T-helper 22 cell (primary cell): Measurements from ENCODE around the gene KCNF1.

ENCODE experiments used
- DNase-seq: peaks from one replicate; pipeline ENCODE4 v3.0.0-alpha.2; 2020; ENCODE audit warnings: low read depth

The KCNF1 gene

GRCh38 chr2:10921525-10921924, 9.8 kb downstream of the KCNF1 start:
- DNase-seq: no peak

- no peak for DNase-seq
Observed at GRCh38 chr2:10922307-10923007, 10.7 kb downstream of the KCNF1 start.

- no peak for DNase-seq
Observed at GRCh38 chr2:10923008-10923375, 11.3 kb downstream of the KCNF1 start.

GRCh38 chr2:10923965-10924364, 12.2 kb downstream of the KCNF1 start:
- DNase-seq: no peak

DNA sequence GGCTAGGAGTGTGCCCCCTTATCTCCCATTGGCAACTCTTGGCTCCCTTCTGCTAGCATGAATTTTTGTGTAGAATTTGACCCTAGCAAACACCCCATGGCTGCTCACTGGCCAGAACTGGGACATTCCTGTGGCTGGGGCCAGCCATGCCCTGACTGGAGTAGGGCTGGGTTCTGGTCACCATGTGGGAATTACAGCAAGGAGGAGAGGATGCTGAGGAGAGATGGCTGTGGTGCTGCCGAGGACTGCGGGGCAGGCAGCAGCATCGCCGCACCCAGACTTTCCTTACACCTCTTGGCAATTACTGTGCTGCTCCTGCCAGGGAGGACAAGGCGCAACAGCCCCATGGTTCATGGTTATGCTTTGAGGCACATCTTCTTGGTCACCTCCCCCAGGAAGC, 12.7 kb downstream of the KCNF1 start:
- no peak for DNase-seq

- DNase-seq: no peak
Observed at GRCh38 chr2:10924859-10925258, 13.1 kb downstream of the KCNF1 start.

DNA sequence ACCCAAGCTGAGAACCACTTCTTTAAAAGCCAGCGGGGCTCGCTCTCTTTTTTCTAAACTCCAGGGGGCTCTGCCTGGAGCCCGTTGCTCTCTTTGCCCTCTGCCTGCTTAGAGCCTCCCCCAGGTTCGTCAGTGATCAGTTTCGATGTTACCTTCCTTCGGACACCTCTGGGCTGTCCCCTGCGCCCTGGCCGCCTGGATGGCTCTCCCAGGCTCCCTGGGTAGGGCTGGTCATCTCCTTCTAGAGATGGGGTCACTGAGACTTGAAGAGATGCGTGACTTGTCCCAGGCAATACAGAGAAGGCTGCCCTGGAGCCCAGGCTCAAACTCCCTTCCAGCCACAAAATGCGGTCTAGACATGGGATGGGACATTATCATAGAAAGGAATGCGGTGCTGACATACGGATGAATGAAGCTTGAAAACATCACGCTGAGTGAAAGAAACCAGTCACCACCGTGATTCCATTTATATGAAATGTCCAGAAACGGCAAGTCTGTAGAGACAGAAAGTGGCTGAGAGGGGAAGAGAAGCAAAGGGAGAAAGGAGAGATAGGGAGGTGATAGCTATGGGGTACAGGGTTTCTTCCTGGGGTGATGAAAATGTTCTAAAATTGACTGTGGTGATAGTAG, 14.6 kb downstream of the KCNF1 start:
- DNase-seq: no peak

- DNase-seq: no peak
Observed at GRCh38 chr2:10930721-10931516, 19.2 kb downstream of the KCNF1 start.

DNA sequence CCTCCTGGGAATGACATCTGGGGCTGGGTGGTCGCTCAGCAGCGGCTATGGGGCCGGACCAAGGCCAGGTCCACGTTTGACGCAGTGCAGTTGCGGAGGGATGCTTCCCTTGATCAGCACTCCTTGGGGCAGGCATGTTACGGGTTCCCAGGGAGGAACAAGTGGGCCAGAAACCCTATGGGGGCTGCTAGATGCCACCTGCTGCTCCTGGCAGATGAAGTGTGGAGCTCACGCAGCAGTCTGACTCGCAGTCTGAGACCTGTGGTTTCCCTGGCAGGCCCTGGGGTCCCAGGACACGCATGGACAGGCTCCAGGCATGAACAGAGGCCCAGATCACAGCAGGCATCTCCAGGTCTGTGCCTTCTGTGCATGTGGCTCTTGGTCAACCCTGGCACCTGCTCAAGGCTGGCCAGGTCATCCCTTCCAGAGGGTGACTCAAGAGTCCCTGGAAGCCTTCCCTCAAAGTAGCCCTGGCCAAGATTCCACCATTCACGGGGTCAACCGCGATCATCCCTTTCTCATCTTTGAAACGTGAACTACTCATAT, 20.0 kb downstream of the KCNF1 start:
- no peak for DNase-seq

DNA sequence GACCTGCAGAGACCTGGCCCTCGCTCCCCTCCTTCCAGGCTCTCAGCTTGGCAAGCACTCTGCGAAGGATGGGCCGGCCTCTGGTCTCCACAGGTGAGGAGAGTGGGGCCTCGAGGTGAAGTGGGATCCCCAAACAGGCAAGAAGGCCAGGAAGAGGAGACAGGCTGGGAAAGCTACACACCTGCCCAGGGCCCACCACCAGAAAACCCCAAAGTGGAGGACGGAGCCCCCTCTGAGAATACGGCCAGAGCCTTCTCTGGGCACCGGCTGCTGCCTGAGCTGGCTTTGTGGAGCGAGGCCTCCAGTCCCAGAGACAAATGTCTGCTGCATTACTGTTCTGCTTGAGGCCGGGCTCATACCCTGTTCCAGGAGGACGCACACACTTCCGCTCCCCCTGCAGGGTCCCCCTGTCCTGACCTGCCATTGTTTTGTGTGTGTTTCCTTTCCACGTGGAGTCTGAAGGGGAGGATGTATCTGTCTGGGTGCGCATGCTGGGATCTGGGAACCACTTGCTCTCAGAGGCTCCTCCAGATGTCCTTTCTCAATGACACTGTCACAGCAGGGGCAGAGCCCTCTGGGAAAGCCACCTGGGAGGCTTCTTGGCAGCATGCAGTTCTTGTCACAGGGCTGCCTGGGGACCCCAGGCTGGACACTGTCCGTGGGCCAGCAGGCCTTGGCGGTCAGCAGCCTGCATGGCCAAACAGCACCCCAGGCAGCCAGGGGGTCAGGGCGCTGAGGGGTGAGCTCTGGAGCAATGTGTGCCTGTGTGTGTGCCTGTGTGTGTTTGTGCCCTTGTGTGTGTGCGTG, 20.8 kb downstream of the KCNF1 start:
- no peak for DNase-seq

DNA sequence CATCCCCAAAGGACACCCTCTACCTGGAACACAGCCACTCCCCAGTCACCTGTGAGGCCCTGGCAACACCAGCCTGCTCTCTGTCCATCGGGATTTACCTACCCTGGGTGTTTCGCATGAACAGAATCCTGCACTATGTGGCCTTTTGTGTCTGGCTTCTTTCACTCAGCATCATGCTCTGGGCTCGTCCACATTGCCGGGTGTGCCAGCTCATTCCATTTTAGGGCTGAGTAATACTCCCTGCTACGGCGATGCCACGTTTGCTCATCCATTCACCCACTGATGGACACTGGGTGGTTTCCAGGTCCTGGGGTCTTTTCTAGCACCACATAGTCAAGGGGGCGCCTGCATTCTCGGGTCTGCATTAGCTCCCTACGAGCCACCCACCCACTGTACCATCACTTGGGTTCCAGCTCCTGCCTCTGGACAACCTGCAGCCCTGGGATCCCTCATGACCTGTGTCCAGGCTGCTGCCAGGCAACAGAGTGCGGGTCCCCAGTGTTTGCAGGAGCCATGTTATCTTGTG, 22.0 kb downstream of the KCNF1 start:
- no peak for DNase-seq

DNA sequence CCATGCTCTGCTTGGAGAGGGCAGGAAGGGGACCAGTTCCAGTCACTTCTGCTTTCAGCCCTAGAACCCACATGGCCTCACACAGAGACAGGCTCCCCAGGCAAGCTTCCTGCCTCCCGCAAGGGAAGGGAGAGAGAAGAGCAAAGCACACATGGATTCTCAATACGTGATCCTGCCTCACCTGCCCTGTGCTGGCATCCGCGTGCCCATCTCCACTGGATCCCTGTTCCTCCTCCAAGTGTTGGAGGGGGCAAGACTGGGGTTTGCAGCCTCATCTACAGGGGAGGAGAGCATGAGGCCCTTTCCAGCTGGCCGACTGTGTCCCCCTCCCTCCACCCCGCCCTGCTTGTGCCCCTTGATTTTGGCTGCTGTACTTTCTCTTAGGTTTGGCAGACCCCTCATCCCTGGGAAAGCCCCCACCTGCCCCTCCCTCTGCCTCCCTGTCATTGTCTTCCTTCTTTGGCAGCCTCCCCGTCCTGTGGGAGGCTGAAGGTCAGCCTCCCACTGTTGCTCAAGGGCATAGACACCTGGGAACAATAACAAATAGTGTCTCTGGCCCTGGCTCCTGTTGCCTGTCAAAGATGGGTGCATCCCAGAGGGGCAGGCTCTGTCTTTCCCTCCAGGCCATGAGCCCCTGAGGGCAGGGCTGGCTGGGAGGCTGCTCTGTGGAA, 22.7 kb downstream of the KCNF1 start:
- DNase-seq: no peak

GRCh38 chr2:10934979-10935350, 23.2 kb downstream of the KCNF1 start:
- no peak for DNase-seq

DNA sequence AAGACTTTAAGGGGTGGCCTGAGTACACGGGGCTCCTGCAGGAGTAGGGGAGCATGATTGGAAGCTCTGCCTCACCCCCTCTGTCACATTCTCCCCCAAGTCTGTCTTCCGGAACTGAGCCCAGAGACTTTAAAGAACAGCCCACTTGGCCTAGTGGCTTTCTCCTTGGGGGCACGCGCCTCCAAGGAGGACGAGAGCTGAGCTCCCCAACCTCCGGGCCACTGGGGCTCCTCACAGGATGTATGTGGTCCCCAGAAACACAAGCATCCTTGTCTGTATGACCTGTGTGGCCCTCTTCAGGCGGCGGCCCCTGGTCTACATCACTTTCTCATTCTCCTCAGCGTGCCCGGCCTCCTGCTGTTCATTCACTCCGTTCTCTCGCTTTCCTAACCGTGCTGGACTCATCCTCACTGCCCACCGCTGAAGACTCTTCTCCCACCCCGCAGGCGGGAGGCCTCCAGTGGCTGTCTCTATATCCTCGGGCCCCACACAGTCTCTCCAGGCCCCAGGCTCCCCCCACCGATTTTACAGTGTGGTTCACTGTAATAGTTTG, 23.7 kb downstream of the KCNF1 start:
- no peak for DNase-seq

GRCh38 chr2:10935953-10936942, 24.5 kb downstream of the KCNF1 start:
- DNase-seq: no peak

DNA sequence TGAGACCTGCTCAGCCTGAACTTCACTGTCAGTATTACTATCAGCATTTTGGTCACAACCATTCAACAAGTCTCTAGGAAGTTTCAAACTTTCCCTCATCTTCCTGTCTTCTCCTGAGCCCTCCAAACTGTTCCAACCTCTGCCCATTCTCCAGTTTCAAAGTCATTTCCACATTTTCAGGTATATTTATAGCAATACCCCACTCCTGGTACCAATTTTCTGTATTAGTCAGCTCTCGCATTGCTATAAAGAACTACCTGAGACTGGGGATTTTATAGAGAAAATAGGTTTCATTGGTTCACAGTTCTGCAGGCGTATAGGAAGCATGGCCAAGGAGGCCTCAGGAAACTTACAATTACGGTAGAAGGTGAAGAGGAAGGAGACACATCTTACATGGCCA, 27.3 kb downstream of the KCNF1 start:
- DNase-seq: no peak

GRCh38 chr2:10940596-10940995, 28.9 kb downstream of the KCNF1 start:
- no peak for DNase-seq

DNA sequence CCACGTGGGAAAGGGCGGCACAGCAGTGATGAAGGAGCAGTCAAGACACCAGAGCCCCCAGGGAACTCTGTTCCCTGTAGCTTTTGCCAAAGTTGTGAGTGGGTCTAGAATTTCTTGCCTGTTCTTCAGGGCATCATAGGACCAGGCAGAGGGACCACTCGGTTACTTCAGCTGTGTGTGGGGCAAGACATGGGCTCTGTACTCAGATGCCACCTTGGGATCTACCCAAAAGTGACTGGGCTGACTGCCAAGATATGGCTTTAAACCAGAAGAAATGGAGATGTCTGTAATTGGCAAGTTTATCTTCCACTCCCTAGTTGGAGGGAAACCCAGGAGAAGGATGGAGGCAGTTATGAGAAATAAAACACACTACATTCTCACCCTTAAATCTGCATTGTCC, 29.6 kb downstream of the KCNF1 start:
- no peak for DNase-seq

- no peak for DNase-seq
Observed at GRCh38 chr2:10944799-10945198, 33.1 kb downstream of the KCNF1 start.

GRCh38 chr2:10946394-10946793, 34.7 kb downstream of the KCNF1 start:
- no peak for DNase-seq
